NB4 (cell line): ENCODE results near the gene PRKD1.

Experiments used
- DNase-seq: peaks from one replicate; pipeline ENCODE4 v3.0.0; 2010; ENCODE audit warnings: low read depth
- H3K4me3 ChIP-seq: one replicate; pipeline ENCODE4 v1.5.1; 2011; ENCODE audit warnings: mild to moderate bottlenecking, low read depth, low read length, moderate library complexity
- CTCF ChIP-seq: IDR thresholded peaks from one replicate; pipeline ENCODE4 v1.5.1; 2012; ENCODE audit warnings: low read depth, low read length
- MAX ChIP-seq: IDR thresholded peaks from 2 replicates; pipeline ENCODE4 v1.6.1; 2011; ENCODE audit warnings: low read depth, low read length
- MYC ChIP-seq: IDR thresholded peaks from 2 replicates; pipeline ENCODE4 v1.6.1; 2011; ENCODE audit warnings: low read depth, low read length
- POLR2A ChIP-seq: IDR thresholded peaks from 2 replicates; pipeline ENCODE4 v1.6.1; 2011; ENCODE audit warnings: mild to moderate bottlenecking; ENCODE audit not compliant: insufficient read length; ENCODE audit errors: extremely low read depth

The PRKD1 gene

GRCh38 chr14:29757188-29757680 is 170.4 kb downstream of the PRKD1 start:
- TF ChIP-seq CTCF (no peak), POLR2A (no peak), MAX (no peak), MYC (no peak)
- no peak overlapping the region for H3K4me3 ChIP-seq

GRCh38 chr14:29756019-29756385 is 171.6 kb downstream of the PRKD1 start:
- TF ChIP-seq MAX (no peak), POLR2A (no peak), MYC (no peak), CTCF (no peak)
- H3K4me3 ChIP-seq, result no peak overlapping the region

More at GRCh38 chr14:29757188-29757680, 170.4 kb downstream of the PRKD1 start:
- DNase-seq, result no peak

GRCh38 chr14:29755311-29756018 is 172.2 kb downstream of the PRKD1 start:
- DNase-seq, result no peak
- TF ChIP-seq MYC (no peak), POLR2A (no peak), CTCF (no peak), MAX (no peak)
- no peak overlapping the region for H3K4me3 ChIP-seq

More at GRCh38 chr14:29756019-29756385, 171.6 kb downstream of the PRKD1 start:
- no peak for DNase-seq

- TF ChIP-seq MYC (no peak), CTCF (no peak), MAX (no peak), POLR2A (no peak)
- no peak for DNase-seq
- no peak overlapping the region for H3K4me3 ChIP-seq
These were observed 173.5 kb downstream of the PRKD1 start for GRCh38 chr14:29754134-29754533.

GRCh38 chr14:29752221-29752923 is 175.3 kb downstream of the PRKD1 start:
- no peak overlapping the region for H3K4me3 ChIP-seq
- TF ChIP-seq MAX (no peak), CTCF (no peak), POLR2A (no peak), MYC (no peak)
- DNase-seq, result no peak
